ENCODE results near the gene MPRIP. TPM values are rescaled to one million over a fixed set of nuclear protein-coding genes. Genes with fewer than 3 reads are reported as not detected.
A peak's percentile ranks its signal among the peaks of the same experiment; 100 is the strongest.

The MPRIP gene
- total RNA-seq, 4 donors from 2014 or later: 61.5 to 407 (median 103) TPM

GRCh38 chr17:17114592-17115225 is 72.5 kb downstream of the MPRIP start:
- no peaks in the 10 kb centered on the region for H3K36me3 ChIP-seq
- DNase-seq: no peak
- peak overlapping the region in 1 of 2 donors; percentile 4 for H3K27ac ChIP-seq
- no peak overlapping the region for H3K4me3 ChIP-seq
- no peaks in the 10 kb centered on the region for H3K27me3 ChIP-seq
- intact Hi-C loops (cut with DNase I; ENCODE audit: low total_unique reads): no loop called here
- peaks cover 12 to 32% of the 10 kb centered on the region in 2 donors for H3K4me1 ChIP-seq
- H3K9me3 ChIP-seq: no peaks in the 10 kb centered on the region
- TF ChIP-seq POLR2A (IDR thresholded peaks at IDR 0.05): no peak
- TF ChIP-seq CTCF (IDR thresholded peaks at IDR 0.05): no peak

GRCh38 chr17:17115620-17116019 is 73.4 kb downstream of the MPRIP start:
- Histone ChIP-seq H3K36me3 (no peaks in the 10 kb centered on the region), H3K4me1 (peaks cover 13 to 37% of the 10 kb centered on the region in 2 donors), H3K9me3 (no peaks in the 10 kb centered on the region), H3K4me3 (no peak overlapping the region), H3K27ac (peak overlapping the region in 1 of 2 donors; percentile 4), H3K27me3 (no peaks in the 10 kb centered on the region)
- intact Hi-C loops (cut with DNase I; ENCODE audit: low total_unique reads): no loop called here
- TF ChIP-seq POLR2A (IDR thresholded peaks at IDR 0.05) (no peak), CTCF (IDR thresholded peaks at IDR 0.05) (no peak)
- DNase-seq: no peak

GRCh38 chr17:17116406-17116805 is 74.1 kb downstream of the MPRIP start:
- DNase-seq: no peak
- H3K4me3 ChIP-seq: no peak overlapping the region
- H3K27ac ChIP-seq: no peak overlapping the region
- H3K27me3 ChIP-seq: no peaks in the 10 kb centered on the region
- TF ChIP-seq POLR2A (IDR thresholded peaks at IDR 0.05) (no peak), CTCF (IDR thresholded peaks at IDR 0.05) (no peak)
- no peaks in the 10 kb centered on the region for H3K36me3 ChIP-seq
- H3K4me1 ChIP-seq: peaks cover 13 to 44% of the 10 kb centered on the region in 2 donors
- H3K9me3 ChIP-seq: no peaks in the 10 kb centered on the region
- intact Hi-C loops (cut with DNase I; ENCODE audit: low total_unique reads): no loop called here

GRCh38 chr17:17117923-17118322 is 75.7 kb downstream of the MPRIP start:
- no peak for DNase-seq

More at GRCh38 chr17:17117923-17118322, 75.7 kb downstream of the MPRIP start:
- no peaks in the 10 kb centered on the region for H3K9me3 ChIP-seq
- no peaks in the 10 kb centered on the region for H3K27me3 ChIP-seq
- H3K4me3 ChIP-seq: no peak overlapping the region
- peak overlapping the region in 1 of 2 donors; percentile 57 for H3K27ac ChIP-seq
- peaks cover 13 to 44% of the 10 kb centered on the region in 2 donors for H3K4me1 ChIP-seq
- H3K36me3 ChIP-seq: no peaks in the 10 kb centered on the region
- intact Hi-C loops (cut with DNase I; ENCODE audit: low total_unique reads): no loop called here
- TF ChIP-seq CTCF (IDR thresholded peaks at IDR 0.05) (no peak), POLR2A (IDR thresholded peaks at IDR 0.05) (no peak)
